Spinal cord (tissue), 10 donors: Measurements from ENCODE around the gene CALHM1. TPM values are rescaled to one million over a fixed set of nuclear protein-coding genes. Genes with fewer than 3 reads are reported as not detected.
A peak's percentile ranks its signal among the peaks of the same experiment; 100 is the strongest.
"Not testable (repeated sequence)": the region's sequence is repeated elsewhere in the genome, so short reads cannot be mapped to it uniquely, and the experiment has no call there.

Experiments
- DNase-seq, 6 donors: peaks; one replicate each; pipeline versions ENCODE4 v3.0.0 to v3.0.0-alpha.2; 2013 to 2015; ENCODE audit warnings: low spot score in 6 of 6, low read depth in 4 of 6
- H3K27ac ChIP-seq: one replicate; pipeline ENCODE4 v1.5.1; 2013; ENCODE audit warnings: low read depth, low read length, control low read depth
- H3K27me3 ChIP-seq: one replicate; pipeline ENCODE4 v1.6.1; 2013; ENCODE audit warnings: low read length; ENCODE audit not compliant: control insufficient read depth, insufficient read depth
- H3K36me3 ChIP-seq: one replicate; pipeline ENCODE4 v1.6.1; 2013; ENCODE audit warnings: low read length; ENCODE audit not compliant: control insufficient read depth, insufficient read depth
- H3K4me1 ChIP-seq: one replicate; pipeline ENCODE4 v1.6.1; 2013; ENCODE audit warnings: low read length; ENCODE audit not compliant: control insufficient read depth, insufficient read depth
- H3K4me3 ChIP-seq: one replicate; pipeline ENCODE4 v1.5.1; 2013; ENCODE audit warnings: low read depth, low read length, control low read depth
- H3K9me3 ChIP-seq: one replicate; pipeline ENCODE4 v1.6.1; 2013; ENCODE audit warnings: low read length; ENCODE audit not compliant: control insufficient read depth, insufficient read depth
- WGBS: methylation state at CpG from one replicate; pipeline ENCODE4 v1.1.5; 2013; ENCODE audit warnings: missing lambda C conversion rate; ENCODE audit not compliant: insufficient coverage; 5-methylcytosine and 5-hydroxymethylcytosine counted together
- long read RNA-seq, 4 donors: transcript quantifications; one replicate each; lab custom pipeline, GENCODE V29; 2026
- polyA plus RNA-seq, 2 donors: library from polyadenylated mRNA; unstranded; fragments of 120-200 nt; gene quantifications; one replicate each; pipeline ENCODE4 v1.2.1, GENCODE V29; 2013; ENCODE audit not compliant: insufficient read length in 2 of 2
- total RNA-seq, 2 donors: library from RNA; depleted of rRNA in 1 of 2; stranded (reverse); fragments of 120-200 nt in 1 of 2; fragments of >200 nt in 1 of 2; gene quantifications; one replicate each; pipeline versions ENCODE4 v1.2.3 to v1.2.4, GENCODE V29; 2013 to 2014
- donor health status: healthy.

The CALHM1 gene, protein sequence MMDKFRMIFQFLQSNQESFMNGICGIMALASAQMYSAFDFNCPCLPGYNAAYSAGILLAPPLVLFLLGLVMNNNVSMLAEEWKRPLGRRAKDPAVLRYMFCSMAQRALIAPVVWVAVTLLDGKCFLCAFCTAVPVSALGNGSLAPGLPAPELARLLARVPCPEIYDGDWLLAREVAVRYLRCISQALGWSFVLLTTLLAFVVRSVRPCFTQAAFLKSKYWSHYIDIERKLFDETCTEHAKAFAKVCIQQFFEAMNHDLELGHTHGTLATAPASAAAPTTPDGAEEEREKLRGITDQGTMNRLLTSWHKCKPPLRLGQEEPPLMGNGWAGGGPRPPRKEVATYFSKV
- total RNA-seq (under 1 TPM; 0.06 to 0.20 TPM), polyA plus RNA-seq (under 1 TPM; 0.22 to 0.24 TPM)
- long read RNA-seq, donor 1 = 0 reads
- long read RNA-seq, donor 2 = 0 reads
- long read RNA-seq, donor 3 = 0 reads
- long read RNA-seq, donor 4 = 0 reads

DNA sequence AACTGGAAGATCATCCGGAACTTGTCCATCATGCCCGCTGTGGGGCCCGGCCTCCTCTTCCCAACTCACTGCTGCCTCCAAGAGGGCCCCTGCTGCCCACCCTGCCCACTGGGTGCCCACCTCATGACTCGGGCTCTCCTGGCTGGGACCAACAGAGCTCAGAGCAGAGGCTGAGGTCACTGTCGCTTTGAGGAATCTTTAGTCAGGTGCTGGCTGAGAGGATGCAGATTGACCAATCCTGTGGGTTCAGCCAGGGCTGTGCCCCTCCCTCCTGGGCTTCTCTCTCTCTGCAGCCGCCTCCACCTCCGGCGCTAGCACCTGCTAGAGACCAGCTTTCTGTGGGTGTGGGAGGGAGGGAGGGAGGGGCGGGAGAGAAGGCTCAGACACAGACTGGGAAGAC lies at the start of gene CALHM1:
TSS of gene CALHM1 (minus strand) at position 181 of the 400 bp plus-strand sequence. CDS start at position 32, 149 bp downstream.
- no peak for DNase-seq
- Histone ChIP-seq H3K4me3 (no peak within 1 kb of the TSS), H3K27me3 (no peaks in the 10 kb centered on the region), H3K9me3 (no peaks in the 10 kb centered on the region), H3K36me3 (no peaks in the 10 kb centered on the region), H3K4me1 (no peaks in the 10 kb centered on the region), H3K27ac (no peak within 1 kb of the TSS)
- WGBS = 77% methylated on average over 5 of the region's 9 CpGs

- 54% methylated on average over 6 of the region's 10 CpGs for WGBS
- DNase-seq = no peak
- no peaks in the 10 kb centered on the region for H3K9me3 ChIP-seq
- H3K36me3 ChIP-seq = no peaks in the 10 kb centered on the region
- no peak overlapping the region for H3K4me3 ChIP-seq
- H3K27me3 ChIP-seq = no peaks in the 10 kb centered on the region
- H3K4me1 ChIP-seq = peaks cover 12% of the 10 kb centered on the region
- H3K27ac ChIP-seq = no peak overlapping the region
These were observed 48.8 kb upstream of the CALHM1 start for GRCh38 chr10:103507235-103508191.

- Histone ChIP-seq H3K36me3 (no peaks in the 10 kb centered on the region), H3K4me1 (peaks cover 17% of the 10 kb centered on the region), H3K9me3 (no peaks in the 10 kb centered on the region), H3K27me3 (no peaks in the 10 kb centered on the region), H3K4me3 (no peak overlapping the region), H3K27ac (no peak overlapping the region)
- no peak for DNase-seq
- 100% methylated on average over 1 of the region's 4 CpGs for WGBS
These were observed 47.4 kb upstream of the CALHM1 start for GRCh38 chr10:103506061-103506460.

DNA sequence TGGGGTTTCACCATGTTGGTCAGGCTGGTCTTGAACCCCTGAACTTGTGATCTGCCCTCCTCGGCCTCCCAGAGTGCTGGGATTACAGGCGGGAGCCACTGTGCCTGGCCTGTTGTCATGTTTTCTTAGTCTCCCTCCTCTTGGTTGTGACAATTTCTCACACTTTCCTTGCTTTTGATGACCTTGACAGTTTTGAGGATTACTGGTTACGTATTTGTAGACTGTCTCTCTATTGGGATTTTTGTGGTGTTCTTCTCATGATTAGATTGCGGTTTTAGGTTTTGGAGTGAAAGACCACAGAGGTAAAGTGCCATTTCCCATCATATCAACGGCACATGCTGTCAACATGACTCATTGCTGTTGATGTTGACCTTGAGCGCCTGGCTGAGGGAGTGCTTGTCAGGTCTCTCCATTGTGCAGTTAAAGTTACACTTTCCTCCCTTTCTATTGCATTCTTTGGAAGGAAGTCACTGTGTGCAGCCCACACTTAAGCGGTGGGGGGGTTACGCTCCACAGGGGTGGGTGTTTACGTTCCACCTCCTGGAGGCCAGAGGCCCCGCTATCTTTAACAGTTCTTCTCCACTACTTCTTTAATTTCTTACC lies 45.6 kb upstream of the CALHM1 start:
- Histone ChIP-seq H3K9me3 (no peaks in the 10 kb centered on the region), H3K27ac (no peak overlapping the region), H3K36me3 (no peaks in the 10 kb centered on the region), H3K4me1 (peaks cover 17% of the 10 kb centered on the region), H3K4me3 (no peak overlapping the region), H3K27me3 (no peaks in the 10 kb centered on the region)
- 69% methylated on average over 3 of the region's 10 CpGs for WGBS
- DNase-seq = peak in 1 of 6 donors; percentile 27

GRCh38 chr10:103503777-103504176 lies 45.1 kb upstream of the CALHM1 start:
- H3K4me1 ChIP-seq = peaks cover 17% of the 10 kb centered on the region
- H3K27ac ChIP-seq, H3K4me3 ChIP-seq, H3K27me3 ChIP-seq, H3K36me3 ChIP-seq, H3K9me3 ChIP-seq, DNase-seq: not testable (repeated sequence)
- WGBS = no CpG with 5 or more reads among the region's 6 CpGs

DNA sequence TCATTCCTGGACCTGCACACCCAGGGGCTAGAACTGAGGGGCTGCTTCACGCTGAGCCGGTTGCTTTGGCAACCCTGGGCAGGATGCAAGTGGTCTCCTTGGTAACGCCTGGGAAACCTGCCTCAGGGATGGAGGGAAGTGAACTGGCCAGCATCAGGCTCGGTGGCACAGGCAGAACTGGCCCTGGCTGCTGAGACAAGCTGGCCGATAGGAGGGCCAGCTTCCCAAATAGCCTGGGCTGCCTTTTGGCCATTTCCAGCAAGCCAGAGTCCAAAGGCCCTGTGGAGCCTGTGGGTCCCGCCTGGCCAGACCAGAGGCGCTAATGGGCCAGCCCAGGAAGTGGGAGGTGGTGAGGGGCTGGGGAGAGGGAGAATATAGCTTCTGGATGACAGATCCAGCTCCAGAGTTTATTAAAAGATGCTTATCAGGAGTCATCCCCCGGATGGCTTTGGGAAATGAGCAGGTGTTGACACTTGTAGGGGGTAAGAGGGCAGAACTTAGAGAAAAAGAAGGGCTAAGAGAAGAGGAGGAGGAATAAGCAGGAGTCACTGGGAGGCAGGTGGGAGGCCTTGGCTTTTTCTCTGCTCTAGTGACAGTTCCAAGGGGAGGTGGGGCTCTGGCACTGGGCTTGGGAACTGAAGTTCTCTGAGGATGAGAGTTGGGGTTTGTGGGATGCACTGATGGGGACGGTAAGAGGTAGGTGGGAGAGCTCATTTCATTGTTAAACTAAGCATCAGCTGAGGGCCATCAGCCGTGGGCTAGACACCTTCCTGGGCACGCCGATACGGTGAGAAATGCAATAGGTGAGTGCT lies 44.4 kb upstream of the CALHM1 start:
- no peak overlapping the region for H3K27ac ChIP-seq

DNA sequence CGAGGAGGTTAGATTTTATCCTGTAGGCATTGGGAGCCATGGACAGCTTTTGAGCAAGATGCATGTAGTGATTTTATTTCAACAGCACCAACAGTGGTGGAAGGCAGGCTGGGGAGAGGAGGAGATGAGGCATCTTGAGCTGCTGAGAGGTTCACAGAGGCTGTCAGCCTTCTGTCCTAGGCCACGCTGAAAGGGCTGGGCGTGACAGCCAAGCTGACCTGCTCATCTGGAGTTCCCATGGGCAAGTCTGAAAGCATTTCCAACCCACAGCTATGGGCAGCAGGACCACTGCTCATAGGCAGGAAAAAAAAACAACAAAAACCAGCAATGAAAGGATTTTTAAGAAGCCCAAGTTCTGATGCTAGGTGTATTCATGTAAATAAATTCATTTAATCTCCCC lies 42.5 kb upstream of the CALHM1 start:
- WGBS = 93% methylated on average over 3 of the region's 3 CpGs
- no peak overlapping the region for H3K27ac ChIP-seq
- H3K9me3 ChIP-seq = no peaks in the 10 kb centered on the region
- no peaks in the 10 kb centered on the region for H3K36me3 ChIP-seq
- peaks cover 17% of the 10 kb centered on the region for H3K4me1 ChIP-seq
- H3K4me3 ChIP-seq = no peak overlapping the region
- no peaks in the 10 kb centered on the region for H3K27me3 ChIP-seq
- no peak for DNase-seq

More for the DNA sequence above, 44.4 kb upstream of the CALHM1 start:
- no peak overlapping the region for H3K4me3 ChIP-seq
- no peaks in the 10 kb centered on the region for H3K9me3 ChIP-seq
- DNase-seq = peak in 4 of 6 donors; percentile 48 to 92 (median 73)
- H3K4me1 ChIP-seq = peaks cover 17% of the 10 kb centered on the region
- WGBS = 44% methylated on average over 12 of the region's 13 CpGs
- no peaks in the 10 kb centered on the region for H3K27me3 ChIP-seq
- H3K36me3 ChIP-seq = no peaks in the 10 kb centered on the region

GRCh38 chr10:103500481-103500880 lies 41.8 kb upstream of the CALHM1 start:
- H3K36me3 ChIP-seq = no peaks in the 10 kb centered on the region
- no peak for DNase-seq
- no peak overlapping the region for H3K4me3 ChIP-seq
- 66% methylated on average over 5 of the region's 6 CpGs for WGBS
- no peaks in the 10 kb centered on the region for H3K9me3 ChIP-seq
- peaks cover 2% of the 10 kb centered on the region for H3K27me3 ChIP-seq
- H3K27ac ChIP-seq = no peak overlapping the region
- peaks cover 17% of the 10 kb centered on the region for H3K4me1 ChIP-seq

GRCh38 chr10:103499881-103500280 lies 41.2 kb upstream of the CALHM1 start:
- no peak overlapping the region for H3K4me3 ChIP-seq
- H3K9me3 ChIP-seq = no peaks in the 10 kb centered on the region
- DNase-seq = no peak
- no peak overlapping the region for H3K27ac ChIP-seq
- 40% methylated on average over 4 of the region's 7 CpGs for WGBS
- no peaks in the 10 kb centered on the region for H3K36me3 ChIP-seq
- H3K4me1 ChIP-seq = peaks cover 20% of the 10 kb centered on the region
- H3K27me3 ChIP-seq = peaks cover 5% of the 10 kb centered on the region
